Subcutaneous adipose tissue (tissue), 4 donors: ENCODE results near the gene NME7. TPM values are rescaled to one million over a fixed set of nuclear protein-coding genes. Genes with fewer than 3 reads are reported as not detected.

Experiments used
- total RNA-seq, 4 donors: library from RNA; depleted of rRNA; stranded (reverse); fragments of >200 nt; gene quantifications; one replicate each; pipeline ENCODE4 v1.1.0, GENCODE V29; 2016
- TF ChIP-seq, protein P1 (sequence below): fragments of 450-650 bp; IDR thresholded peaks from one replicate; pipeline ENCODE4 v1.5.1; 2016; ENCODE audit warnings: low read depth, mild to moderate bottlenecking, control low read depth, antibody characterized with exemption, moderate library complexity

Gene NME7
- total RNA-seq, 4 donors from 2014 or later, result 10.5 to 14.2 (median 12.9) TPM

DNA sequence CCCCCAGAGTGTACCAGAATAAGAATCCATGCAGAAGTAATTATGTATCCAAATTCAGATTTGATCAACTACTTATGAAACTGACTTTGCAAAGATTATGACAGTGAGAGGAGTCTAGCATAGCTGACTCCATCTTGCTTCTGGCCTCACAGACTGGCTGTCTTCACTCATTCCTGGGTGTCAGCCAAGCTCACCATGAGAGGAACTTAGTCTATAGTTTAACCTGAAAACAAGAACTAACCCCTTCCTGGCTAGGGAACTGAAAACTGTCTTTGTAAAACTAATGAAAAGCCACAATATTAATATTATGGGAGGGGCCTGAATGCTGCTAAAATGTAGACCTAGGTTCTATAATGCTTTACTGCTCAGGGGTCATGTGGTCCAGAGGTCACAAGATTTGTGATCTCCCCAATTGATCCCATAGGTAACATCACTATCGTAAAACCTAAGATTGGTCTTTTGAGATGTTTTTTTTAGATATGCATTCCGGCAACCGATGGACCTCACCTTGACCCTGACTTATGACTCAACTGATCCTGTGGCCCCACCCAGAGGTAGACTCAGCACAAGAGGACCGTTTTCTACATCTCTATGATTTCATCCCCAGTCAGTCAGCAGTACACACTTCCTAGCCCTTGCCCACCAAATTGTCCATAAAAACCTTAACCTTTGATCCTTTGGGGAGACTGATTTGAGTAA, 206.0 kb downstream of the NME7 start:
- TF ChIP-seq, protein P1, sequence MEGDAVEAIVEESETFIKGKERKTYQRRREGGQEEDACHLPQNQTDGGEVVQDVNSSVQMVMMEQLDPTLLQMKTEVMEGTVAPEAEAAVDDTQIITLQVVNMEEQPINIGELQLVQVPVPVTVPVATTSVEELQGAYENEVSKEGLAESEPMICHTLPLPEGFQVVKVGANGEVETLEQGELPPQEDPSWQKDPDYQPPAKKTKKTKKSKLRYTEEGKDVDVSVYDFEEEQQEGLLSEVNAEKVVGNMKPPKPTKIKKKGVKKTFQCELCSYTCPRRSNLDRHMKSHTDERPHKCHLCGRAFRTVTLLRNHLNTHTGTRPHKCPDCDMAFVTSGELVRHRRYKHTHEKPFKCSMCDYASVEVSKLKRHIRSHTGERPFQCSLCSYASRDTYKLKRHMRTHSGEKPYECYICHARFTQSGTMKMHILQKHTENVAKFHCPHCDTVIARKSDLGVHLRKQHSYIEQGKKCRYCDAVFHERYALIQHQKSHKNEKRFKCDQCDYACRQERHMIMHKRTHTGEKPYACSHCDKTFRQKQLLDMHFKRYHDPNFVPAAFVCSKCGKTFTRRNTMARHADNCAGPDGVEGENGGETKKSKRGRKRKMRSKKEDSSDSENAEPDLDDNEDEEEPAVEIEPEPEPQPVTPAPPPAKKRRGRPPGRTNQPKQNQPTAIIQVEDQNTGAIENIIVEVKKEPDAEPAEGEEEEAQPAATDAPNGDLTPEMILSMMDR, result no peak

GRCh38 chr1:169160845-169161495, 206.6 kb downstream of the NME7 start:
- TF ChIP-seq, protein P1, result no peak

GRCh38 chr1:169156580-169156979, 211.0 kb downstream of the NME7 start:
- TF ChIP-seq, protein P1, result no peak

GRCh38 chr1:169155675-169156074, 211.9 kb downstream of the NME7 start:
- TF ChIP-seq, protein P1, result no peak

GRCh38 chr1:169151338-169151837, 216.2 kb downstream of the NME7 start:
- TF ChIP-seq, protein P1, result no peak

DNA sequence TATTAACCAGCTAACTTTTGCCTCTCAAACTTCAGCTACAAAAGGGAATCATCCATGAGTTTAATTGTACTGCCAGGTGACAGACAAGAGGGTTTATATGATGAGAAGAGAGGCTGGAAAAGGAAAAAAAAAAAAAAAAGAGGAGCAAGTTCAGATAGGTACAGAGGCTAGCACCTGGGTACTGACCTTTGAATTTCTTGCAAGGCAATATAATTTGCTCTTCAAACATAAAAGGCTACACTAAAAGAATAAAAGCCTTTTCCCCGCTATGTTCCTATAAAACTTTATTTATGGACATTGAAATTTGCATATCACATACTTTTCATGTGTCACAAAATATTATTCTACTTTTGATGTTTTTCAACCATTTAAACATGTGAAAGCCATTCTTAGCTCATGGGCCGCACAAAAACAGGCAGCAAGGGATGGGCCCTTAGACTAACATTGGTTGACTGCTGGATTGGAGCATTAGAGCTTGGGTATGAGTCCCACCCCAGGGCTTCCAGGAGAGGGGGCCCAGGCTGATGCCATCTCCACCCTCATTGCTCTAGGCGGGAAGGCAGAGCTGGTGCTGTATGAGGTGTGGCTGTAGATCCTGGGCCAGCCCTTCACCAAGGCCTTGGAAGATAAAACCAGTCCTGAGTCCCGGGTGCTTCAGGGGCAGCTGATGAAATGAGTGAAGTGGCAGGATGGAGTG, 216.8 kb downstream of the NME7 start:
- TF ChIP-seq, protein P1, result no peak
